Sigmoid colon (tissue), 7 donors: Measurements from ENCODE around the gene ZFYVE28. TPM values are rescaled to one million over a fixed set of nuclear protein-coding genes. Genes with fewer than 3 reads are reported as not detected.

Experiments
- DNase-seq: peaks from one replicate; pipeline ENCODE4 v3.0.0-alpha.2; 2019
- H3K27ac ChIP-seq, 4 donors: fragments of 200-600 bp; sonication (generic); one replicate each; pipeline ENCODE4 v1.5.1; 2016 to 2019; ENCODE audit warnings: mild to moderate bottlenecking in 1 of 4
- H3K27me3 ChIP-seq, 3 donors: fragments of 200-600 bp; sonication (generic); one replicate each; pipeline ENCODE4 v1.5.1; 2019; ENCODE audit warnings: mild to moderate bottlenecking in 1 of 3
- H3K36me3 ChIP-seq, 4 donors: fragments of 200-600 bp; sonication (generic); one replicate each; pipeline ENCODE4 v1.5.1; 2016 to 2019
- H3K4me1 ChIP-seq, 4 donors: fragments of 200-600 bp; sonication (generic); one replicate each; pipeline ENCODE4 v1.5.1; 2017 to 2019
- H3K4me3 ChIP-seq, 4 donors: fragments of 200-600 bp; sonication (generic); one replicate each; pipeline ENCODE4 v1.5.1; 2017 to 2019; ENCODE audit warnings: mild to moderate bottlenecking in 2 of 4, moderate library complexity in 1 of 4
- H3K9me3 ChIP-seq, 4 donors: fragments of 200-600 bp in 3 of 4; sonication (generic) in 3 of 4; one replicate each; pipeline versions ENCODE4 v1.5.1 to v1.6.1; 2013 to 2019
- EP300 ChIP-seq, 4 donors: sonication (generic); formaldehyde crosslinking; IDR thresholded peaks; one replicate each; pipeline ENCODE4 v1.6.1; 2017; ENCODE audit warnings: antibody characterized with exemption in 4 of 4
- POLR2A ChIP-seq, 2 donors: fragments of 450-650 bp; IDR thresholded peaks; one replicate each; pipeline ENCODE4 v1.6.1; 2016; ENCODE audit warnings: antibody characterized with exemption in 2 of 2, mild to moderate bottlenecking in 2 of 2, moderate library complexity in 2 of 2
- POLR2AphosphoS5 ChIP-seq, 4 donors: sonication (generic); formaldehyde crosslinking; IDR thresholded peaks; one replicate each; pipeline ENCODE4 v1.6.1; 2017; ENCODE audit warnings: antibody characterized with exemption in 4 of 4
- WGBS, 2 donors: extraction: QIAGEN DNeasy Blood & Tissue Kit; methylation state at CpG; one replicate each; pipeline ENCODE4 v1.1.7; 2013; 5-methylcytosine and 5-hydroxymethylcytosine counted together
- intact Hi-C: fragments of 100-400 bp; cut with DNase I; formaldehyde crosslinking; loops from one replicate; pipeline ENCODE4 v1.15.1; 2023
- polyA plus RNA-seq, 3 donors: library from polyadenylated mRNA; stranded (reverse); fragments of 200-250 nt; gene quantifications; one replicate each; pipeline ENCODE4 v1.2.3, GENCODE V29; 2013
- total RNA-seq, 4 donors: library from RNA; depleted of rRNA; stranded (reverse); fragments of >200 nt; gene quantifications; one replicate each; pipeline ENCODE4 v1.1.0, GENCODE V29; 2016
- TF ChIP-seq, protein P1 (sequence below), 4 experiments: fragments of 450-650 bp in 3 of 4; fragments of 200-600 bp in 1 of 4; IDR thresholded peaks; one replicate each; pipeline ENCODE4 v1.5.1; 2016 to 2019; ENCODE audit warnings: antibody characterized with exemption in 4 of 4, mild to moderate bottlenecking in 3 of 4, moderate library complexity in 2 of 4
- donor health status: healthy with polysubstance abuse.
- donor health status: Bipolar disorder and iron deficiency.
- donor health status: healthy.

ZFYVE28 gene
- total and polyA plus RNA-seq, 7 donors, result 3.1 to 24.1 (median 13.0) TPM

- DNase-seq, result peak; percentile 48
- TF ChIP-seq, protein P1, sequence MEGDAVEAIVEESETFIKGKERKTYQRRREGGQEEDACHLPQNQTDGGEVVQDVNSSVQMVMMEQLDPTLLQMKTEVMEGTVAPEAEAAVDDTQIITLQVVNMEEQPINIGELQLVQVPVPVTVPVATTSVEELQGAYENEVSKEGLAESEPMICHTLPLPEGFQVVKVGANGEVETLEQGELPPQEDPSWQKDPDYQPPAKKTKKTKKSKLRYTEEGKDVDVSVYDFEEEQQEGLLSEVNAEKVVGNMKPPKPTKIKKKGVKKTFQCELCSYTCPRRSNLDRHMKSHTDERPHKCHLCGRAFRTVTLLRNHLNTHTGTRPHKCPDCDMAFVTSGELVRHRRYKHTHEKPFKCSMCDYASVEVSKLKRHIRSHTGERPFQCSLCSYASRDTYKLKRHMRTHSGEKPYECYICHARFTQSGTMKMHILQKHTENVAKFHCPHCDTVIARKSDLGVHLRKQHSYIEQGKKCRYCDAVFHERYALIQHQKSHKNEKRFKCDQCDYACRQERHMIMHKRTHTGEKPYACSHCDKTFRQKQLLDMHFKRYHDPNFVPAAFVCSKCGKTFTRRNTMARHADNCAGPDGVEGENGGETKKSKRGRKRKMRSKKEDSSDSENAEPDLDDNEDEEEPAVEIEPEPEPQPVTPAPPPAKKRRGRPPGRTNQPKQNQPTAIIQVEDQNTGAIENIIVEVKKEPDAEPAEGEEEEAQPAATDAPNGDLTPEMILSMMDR (IDR thresholded peaks at IDR 0.05), result no peak
- TF ChIP-seq POLR2A (IDR thresholded peaks at IDR 0.05) (no peak), POLR2AphosphoS5 (IDR thresholded peaks at IDR 0.05) (no peak), EP300 (IDR thresholded peaks at IDR 0.05) (no peak)
- H3K9me3 ChIP-seq, result no peaks in the 10 kb centered on the region
- intact Hi-C loops, result no loop called here
- no peaks in the 10 kb centered on the region for H3K36me3 ChIP-seq
- H3K27ac ChIP-seq, result no peak overlapping the region
- no peak overlapping the region for H3K4me3 ChIP-seq
- H3K27me3 ChIP-seq, result no peaks in the 10 kb centered on the region
- 80 to 83% methylated on average over 25 of the region's 25 CpGs for WGBS, 2 donors
- H3K4me1 ChIP-seq, result no peaks in the 10 kb centered on the region
Measured at GRCh38 chr4:2356123-2357069, 62.0 kb downstream of the ZFYVE28 start.

GRCh38 chr4:2354760-2355159, 63.7 kb downstream of the ZFYVE28 start:
- Histone ChIP-seq H3K4me3 (no peak overlapping the region), H3K27me3 (no peaks in the 10 kb centered on the region), H3K27ac (no peak overlapping the region), H3K9me3 (no peaks in the 10 kb centered on the region), H3K4me1 (no peaks in the 10 kb centered on the region), H3K36me3 (no peaks in the 10 kb centered on the region)
- peak; percentile 46 for DNase-seq
- WGBS, 2 donors, result 67 to 86% methylated on average over 9 of the region's 9 CpGs
- TF ChIP-seq EP300 (IDR thresholded peaks at IDR 0.05) (no peak), POLR2AphosphoS5 (IDR thresholded peaks at IDR 0.05) (no peak), POLR2A (IDR thresholded peaks at IDR 0.05) (no peak)
- TF ChIP-seq, protein P1 (IDR thresholded peaks at IDR 0.05), result no peak
- intact Hi-C loops, result no loop called here

- Histone ChIP-seq H3K27me3 (no peaks in the 10 kb centered on the region), H3K9me3 (no peaks in the 10 kb centered on the region), H3K4me1 (no peaks in the 10 kb centered on the region), H3K36me3 (no peaks in the 10 kb centered on the region), H3K4me3 (no peak overlapping the region), H3K27ac (no peak overlapping the region)
- DNase-seq, result peak; percentile 50
- intact Hi-C loops, result no loop called here
- 66 to 85% methylated on average over 6 of the region's 6 CpGs for WGBS, 2 donors
- TF ChIP-seq, protein P1 (IDR thresholded peaks at IDR 0.05), result peak in 2 of 4 experiments; percentile 13 to 24
- TF ChIP-seq POLR2AphosphoS5 (IDR thresholded peaks at IDR 0.05) (no peak), EP300 (IDR thresholded peaks at IDR 0.05) (no peak), POLR2A (IDR thresholded peaks at IDR 0.05) (no peak)
Measured at GRCh38 chr4:2354118-2354517, 64.3 kb downstream of the ZFYVE28 start.

DNA sequence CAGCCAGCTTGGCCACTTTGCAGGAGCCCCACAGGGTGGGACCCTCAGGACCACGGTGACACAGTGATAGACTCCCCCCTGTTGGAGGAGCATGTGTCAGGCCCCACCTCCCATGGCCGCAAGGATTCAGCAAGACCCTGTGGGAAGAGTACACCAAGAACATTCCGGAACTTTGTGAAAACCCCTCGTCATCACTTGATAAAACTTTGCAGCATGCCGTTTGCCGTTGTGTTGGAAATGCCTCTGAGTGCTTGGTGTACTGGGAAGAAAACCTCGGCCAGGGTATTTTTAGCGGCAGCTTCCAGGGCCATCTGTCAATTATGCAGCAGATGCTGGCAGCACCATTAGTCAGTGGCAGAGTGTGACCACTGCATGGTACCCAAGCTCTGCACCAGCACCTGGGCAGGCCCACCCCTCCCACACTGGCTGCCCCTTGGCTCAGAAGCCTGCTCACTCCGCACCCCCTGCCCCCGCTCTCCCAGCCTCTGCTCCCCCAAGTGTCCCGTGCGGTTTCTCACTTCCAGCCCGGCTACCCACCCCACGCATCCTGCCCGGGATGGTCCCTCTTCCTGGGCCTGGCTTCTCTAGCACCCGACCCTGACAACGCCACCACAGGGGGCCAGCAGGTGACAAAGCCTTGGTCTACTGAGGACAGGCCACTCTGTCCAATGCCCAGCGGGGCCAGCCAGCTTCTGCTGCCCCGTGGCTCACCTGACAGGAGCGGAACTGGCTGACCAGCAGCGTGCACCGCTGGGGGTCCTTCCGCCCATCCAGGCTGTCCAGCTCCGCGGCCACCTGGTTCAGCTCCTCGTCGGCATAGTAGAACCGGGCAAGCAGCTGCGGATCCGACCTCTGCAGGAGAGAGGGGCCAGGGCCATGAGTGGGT, 65.0 kb downstream of the ZFYVE28 start:
- H3K27ac ChIP-seq, result no peak overlapping the region
- intact Hi-C loops, result no loop called here
- no peak for TF ChIP-seq EP300 (IDR thresholded peaks at IDR 0.05)
- no peak for TF ChIP-seq POLR2A (IDR thresholded peaks at IDR 0.05)
- TF ChIP-seq, protein P1 (IDR thresholded peaks at IDR 0.05), result no peak
- no peak for TF ChIP-seq POLR2AphosphoS5 (IDR thresholded peaks at IDR 0.05)
- DNase-seq, result peak; percentile 54
- no peaks in the 10 kb centered on the region for H3K27me3 ChIP-seq
- 87 to 89% methylated on average over 30 of the region's 30 CpGs for WGBS, 2 donors
- no peak overlapping the region for H3K4me3 ChIP-seq
- no peaks in the 10 kb centered on the region for H3K36me3 ChIP-seq
- no peaks in the 10 kb centered on the region for H3K9me3 ChIP-seq
- H3K4me1 ChIP-seq, result no peaks in the 10 kb centered on the region
